Left renal pelvis (tissue), 4 donors: ENCODE results near the gene HDAC4. TPM values are rescaled to one million over a fixed set of nuclear protein-coding genes. Genes with fewer than 3 reads are reported as not detected.

ENCODE experiments used
- DNase-seq, 4 donors: peaks; one replicate each; pipeline ENCODE4 v3.0.0-alpha.2; 2013; ENCODE audit warnings: low read depth in 4 of 4, low spot score in 3 of 4
- polyA plus RNA-seq, 4 donors: library from polyadenylated mRNA; unstranded; fragments of 120-200 nt; gene quantifications; one replicate each; pipeline ENCODE4 v1.2.1, GENCODE V29; 2013; ENCODE audit not compliant: insufficient read length in 4 of 4

The HDAC4 gene
- polyA plus RNA-seq, 4 donors: 12.9 to 15.4 (median 14.4) TPM

DNA sequence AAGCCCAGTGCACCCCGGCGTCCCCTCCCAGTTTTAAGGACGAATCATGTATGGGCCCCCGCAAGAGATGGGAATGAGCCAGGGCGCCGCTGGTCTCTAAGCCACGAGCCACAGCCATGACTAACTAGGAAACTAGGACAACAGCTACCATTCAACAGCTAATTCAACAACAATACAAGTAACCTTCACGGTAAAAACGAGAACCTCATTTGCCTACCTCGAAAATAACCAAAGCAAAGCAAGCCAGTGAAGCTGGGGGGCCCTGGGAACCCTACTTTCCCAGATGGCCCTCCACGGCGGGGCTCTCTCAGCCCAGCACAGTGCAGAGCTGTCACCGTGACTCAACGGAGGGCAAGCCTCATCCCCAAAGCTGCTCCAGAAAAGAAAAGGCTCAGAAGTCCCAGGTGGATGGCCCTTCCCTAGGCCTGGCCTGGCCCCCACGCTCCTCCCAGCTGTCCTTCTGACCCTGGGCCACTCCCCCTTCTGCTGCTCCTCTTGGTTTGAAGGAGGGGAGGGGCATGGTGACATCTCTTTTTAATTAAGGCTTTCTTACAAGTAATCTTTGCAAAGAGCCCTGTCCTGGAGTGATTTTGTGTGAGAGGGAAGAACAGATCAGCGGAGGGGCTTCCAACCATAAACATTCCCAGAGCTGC lies 126.3 kb downstream of the HDAC4 start:
- DNase-seq: no peak

DNA sequence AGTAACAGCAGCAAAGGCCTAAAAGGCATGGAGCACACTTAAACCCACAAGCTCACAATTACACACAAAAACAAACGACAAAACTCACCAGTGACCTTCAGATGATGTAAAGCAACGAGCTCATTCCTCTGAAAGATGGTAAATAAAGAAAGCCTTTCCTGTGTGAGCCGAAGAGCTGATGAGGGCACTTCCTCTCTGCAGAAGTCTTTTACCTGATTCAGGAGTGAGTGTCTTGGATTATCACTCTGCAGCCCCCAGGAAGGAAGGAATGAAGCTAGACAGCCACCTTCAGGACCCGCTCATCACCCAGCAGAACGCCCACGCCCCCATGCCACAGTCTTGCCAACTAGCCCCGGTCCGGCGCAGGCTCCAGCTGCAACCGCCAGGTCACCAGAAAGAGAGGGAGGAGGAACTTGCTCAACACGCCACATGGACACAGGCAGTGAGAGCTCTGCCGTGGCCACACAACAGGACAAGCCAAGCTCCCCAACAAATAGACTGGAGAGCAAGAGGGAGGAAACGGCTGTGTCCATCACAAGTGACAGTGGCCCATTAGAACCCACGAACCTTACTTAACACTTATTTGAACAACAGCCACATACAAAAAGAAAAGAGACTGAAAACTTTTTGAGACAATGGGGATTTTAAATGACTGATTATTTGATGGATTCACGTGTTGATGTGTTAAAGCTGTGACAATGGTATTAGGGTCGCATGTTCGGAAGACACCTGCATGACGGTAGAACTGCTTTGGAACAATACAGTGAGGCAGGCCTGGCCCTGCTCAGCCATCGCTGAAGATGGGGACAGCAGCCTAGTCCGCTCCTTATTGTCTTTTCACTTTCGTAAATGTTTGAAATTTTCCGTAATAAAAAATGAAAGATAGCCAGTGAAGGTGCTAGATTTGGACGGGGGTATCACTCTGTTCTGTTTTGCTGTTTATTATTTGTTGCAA lies 127.3 kb downstream of the HDAC4 start:
- DNase-seq: no peak

DNA sequence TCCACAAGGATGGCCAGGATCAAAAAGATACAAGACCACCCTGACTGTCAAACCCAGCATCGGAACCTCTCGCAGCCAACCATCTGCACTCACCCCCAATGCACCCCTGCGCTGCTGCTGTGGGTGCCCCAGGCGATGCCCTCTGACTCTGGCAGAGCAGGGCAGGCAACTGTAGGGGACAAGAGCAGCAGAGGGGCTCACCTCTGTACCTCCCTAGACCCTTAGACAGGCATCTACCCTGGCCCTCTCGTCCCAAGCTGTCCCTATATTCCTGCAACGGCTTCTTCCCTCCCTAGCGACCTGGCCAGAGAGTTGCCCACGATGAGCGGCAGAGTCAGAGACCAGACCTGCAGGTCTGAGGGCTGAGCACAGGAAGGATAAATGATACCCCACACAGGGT lies 128.2 kb downstream of the HDAC4 start:
- DNase-seq: no peak

DNA sequence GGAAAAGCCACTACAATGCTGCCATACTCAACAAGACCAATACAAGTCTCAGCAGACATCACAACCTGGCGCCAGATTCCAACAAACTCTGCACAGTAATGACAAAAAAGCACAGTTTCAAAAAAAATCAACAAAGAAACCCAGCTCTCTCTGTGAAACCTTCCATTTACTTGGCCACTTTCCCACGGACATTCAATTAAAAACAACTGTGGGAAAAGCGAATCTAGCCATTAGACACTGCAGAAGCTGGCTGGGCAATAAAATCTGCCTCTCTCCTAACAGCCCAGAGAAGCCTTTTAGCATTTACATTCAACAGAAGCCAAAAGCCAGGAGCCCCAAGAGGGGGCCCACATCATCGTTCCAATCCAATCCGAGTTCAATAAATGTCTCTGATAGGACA lies 128.9 kb downstream of the HDAC4 start:
- no peak for DNase-seq

DNA sequence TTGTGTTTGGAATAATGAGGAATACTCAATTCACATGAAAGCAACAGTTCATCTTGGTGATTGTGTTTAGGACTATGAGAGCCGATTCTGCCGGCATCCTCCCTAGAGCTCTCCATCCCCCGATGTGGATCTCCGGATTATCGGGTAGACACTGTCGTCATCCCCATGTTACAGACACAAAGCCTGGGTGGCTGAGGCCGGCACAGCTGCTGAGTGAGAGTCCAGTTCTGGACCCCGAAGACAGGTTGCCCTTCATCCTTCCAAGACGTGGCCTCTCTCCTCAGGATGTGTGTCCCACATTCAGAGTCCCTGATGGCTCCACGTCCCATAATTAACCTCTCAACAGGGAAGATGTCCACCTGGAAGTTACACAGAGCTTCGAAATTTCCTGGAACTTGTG lies 129.3 kb downstream of the HDAC4 start:
- no peak for DNase-seq

DNA sequence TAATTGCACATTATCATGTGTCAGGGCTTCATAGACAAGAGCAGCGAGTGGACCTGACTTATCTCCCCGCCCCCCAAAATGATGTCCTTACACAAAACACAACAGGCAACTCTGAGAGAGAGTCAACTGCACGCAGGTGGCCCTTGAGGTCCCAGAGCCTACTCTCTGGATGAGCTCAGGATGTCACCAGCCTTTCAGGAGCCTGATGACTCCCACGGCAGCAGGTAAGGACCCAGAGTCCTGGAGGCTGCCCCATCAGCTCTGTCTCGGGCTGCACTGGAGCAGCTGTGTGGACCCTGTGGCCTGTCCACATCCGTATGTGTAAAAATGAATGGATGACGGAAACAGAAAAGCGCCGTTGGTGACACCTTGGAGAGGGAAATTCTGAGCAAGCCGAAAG lies 130.9 kb downstream of the HDAC4 start:
- DNase-seq: no peak

DNA sequence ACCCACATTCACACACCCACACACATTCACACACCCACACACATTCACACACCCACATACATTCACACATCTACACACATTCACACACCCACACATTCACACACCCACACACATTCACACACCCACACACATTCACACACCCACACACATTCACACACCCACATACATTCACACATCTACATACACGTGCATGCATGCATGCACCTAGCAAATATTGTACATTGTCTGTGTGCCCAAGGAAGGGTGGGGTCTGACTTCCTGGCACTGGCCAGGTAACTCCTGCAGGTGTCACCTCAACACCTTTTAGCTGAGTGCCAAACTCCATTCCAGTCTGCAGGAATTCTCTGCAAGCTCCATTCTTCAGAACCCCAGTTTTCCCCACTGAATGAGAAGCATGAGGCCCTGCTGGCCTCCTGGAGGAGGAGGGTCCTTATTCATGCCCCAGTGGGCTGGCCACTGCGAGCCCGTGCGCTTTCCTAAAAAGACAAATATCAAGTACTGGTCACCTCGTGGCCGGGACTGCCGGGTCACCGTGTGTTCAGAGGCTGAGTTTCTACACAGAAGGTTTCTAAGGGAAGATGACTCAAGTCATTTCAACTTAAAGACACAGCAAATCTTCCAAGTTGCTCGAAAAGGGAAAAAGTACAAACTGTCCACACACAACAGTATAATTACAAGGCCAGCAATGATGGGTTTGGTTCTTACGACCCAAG lies 131.5 kb downstream of the HDAC4 start:
- no peak for DNase-seq

DNA sequence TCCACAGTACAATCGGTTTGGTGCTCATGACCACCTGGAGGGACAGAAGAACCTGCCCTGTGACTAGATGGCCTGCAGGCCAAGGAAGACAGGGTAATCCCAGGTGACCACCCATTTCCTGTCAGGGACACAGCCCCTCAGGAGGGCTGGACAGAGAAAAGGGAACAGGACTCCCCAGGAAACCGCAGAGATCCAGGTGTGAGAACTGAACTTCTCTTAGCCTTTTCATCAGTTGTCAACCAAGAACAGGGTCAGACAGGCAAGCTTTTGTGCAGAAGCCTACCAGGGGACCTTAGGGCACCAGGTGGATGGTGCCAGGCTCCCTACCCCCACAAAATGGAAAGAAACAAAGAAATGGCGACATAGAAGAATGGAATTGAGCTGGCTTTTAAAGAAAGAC lies 132.3 kb downstream of the HDAC4 start:
- DNase-seq: no peak

DNA sequence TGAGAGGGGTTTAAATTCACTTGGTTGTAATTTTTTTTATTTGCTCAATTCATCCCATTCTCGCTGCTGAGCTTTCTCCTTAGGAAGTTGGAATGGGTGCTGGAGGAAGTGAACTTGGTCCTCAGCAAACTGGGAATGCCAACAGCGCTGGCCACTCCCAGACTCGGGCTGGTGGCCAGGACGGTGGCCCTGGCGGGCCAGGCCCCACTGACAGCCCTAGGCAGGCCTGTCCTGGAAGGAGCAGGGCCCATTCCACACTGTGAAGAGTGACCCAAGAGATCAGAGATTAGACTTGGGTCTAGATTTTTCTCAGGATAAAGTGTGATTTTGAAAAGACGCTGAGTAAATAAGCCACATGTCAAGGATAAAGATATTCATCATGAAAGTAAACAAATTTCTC lies 132.7 kb downstream of the HDAC4 start:
- DNase-seq: no peak

DNA sequence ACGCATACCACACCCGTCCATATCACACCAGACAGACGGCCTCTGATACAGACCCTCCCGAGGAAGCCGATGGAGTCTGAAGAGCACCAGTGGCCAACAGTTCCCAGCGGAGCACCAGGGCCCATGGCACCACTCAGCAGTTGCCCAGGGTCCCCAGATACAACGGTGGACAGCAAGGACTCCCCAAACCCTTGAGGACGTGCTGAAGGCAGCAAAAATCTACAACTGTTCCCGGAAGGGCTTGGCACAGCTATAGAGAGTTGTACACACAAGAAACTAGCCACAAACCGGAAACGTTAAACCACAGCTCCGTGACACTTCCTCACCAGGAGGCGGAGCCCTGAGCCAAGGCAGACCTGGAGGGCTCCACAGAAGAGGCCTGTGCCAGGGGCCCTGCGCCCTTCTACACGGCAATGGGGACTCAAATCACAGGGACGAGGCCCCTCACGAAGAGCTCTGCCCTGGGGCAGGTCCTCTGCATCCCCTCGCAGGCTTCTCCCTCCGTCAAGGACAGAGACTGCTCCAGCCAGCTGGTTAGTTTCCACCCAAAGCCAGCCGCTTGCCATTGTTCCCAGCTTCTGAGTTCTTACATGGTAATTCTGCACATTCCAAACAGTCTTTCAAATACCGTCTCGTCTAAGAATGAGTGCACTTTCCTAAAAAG lies 133.4 kb downstream of the HDAC4 start:
- no peak for DNase-seq

DNA sequence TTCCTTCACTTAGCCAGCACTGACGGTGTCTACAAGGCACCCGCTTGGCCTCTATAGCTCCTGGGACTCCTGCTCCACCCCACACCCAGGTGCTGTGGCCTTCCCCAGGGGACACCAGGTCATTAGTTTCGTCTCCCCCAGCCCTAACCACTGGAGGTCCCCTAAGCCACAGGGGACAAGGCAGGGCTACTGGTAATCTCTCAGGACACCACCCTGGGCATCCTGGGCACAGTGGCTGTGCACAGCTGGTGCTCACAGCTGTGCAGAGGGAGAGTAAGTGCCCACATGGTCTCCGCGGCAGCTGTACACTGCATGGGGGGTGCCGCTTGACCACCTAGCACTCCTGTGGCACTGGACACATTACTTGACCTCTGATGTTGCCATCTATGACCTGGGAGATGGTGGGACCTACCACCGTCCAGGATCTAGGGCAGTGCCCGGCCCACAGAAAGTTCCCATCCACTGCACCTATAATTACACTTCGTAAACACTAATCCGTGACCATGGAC lies 134.0 kb downstream of the HDAC4 start:
- no peak for DNase-seq

DNA sequence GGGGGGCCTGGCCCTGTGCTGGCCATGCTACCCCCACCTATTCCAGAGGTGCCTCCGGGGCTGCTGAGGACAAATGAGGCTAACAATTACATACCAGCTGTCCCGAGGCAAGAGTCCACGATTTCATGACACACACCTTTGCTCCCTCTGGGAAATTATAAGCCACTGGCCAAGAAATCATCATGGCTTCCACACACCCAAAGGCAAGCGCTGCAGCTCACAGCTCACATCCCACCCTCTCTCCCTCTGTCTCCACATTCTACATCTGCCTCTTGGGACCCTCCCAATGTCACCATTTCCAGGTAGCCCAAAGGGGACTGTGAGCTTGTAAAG lies 134.4 kb downstream of the HDAC4 start:
- no peak for DNase-seq

DNA sequence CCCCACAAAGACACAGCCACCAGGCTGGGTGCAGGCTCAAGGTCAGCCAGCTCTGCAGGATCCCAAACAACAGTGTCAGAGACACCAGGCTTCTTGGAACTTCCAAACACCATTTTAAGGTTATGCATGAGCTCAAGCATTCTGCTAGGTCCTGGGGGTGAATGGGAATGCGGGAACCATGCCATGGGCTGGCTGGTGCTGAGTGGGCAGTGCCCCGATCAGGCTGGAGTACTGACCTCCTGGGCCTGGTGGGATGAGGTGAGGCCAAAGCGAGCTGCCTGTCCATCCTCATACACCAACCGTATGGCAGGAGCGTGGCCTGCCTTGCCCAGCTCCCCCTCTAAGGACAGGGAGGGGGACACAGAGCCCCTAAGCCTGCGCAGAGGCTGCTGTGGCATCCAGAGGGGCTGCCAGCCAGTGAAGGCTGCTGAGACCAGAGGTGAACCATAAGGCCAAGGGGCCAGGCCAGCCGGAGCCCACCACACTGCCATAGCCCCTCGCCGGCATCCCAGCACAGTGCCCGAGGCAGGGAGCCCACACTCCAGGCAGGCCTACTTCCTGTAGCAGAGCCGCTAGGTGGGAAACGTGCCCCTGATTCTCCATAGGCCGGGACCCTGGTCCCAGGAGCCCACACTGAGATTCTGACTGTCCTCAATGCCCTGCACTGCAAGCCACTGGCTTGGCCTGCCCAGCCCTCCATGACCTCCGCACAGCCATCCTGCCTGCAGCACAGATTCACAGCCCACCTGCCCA lies 135.0 kb downstream of the HDAC4 start:
- no peak for DNase-seq

DNA sequence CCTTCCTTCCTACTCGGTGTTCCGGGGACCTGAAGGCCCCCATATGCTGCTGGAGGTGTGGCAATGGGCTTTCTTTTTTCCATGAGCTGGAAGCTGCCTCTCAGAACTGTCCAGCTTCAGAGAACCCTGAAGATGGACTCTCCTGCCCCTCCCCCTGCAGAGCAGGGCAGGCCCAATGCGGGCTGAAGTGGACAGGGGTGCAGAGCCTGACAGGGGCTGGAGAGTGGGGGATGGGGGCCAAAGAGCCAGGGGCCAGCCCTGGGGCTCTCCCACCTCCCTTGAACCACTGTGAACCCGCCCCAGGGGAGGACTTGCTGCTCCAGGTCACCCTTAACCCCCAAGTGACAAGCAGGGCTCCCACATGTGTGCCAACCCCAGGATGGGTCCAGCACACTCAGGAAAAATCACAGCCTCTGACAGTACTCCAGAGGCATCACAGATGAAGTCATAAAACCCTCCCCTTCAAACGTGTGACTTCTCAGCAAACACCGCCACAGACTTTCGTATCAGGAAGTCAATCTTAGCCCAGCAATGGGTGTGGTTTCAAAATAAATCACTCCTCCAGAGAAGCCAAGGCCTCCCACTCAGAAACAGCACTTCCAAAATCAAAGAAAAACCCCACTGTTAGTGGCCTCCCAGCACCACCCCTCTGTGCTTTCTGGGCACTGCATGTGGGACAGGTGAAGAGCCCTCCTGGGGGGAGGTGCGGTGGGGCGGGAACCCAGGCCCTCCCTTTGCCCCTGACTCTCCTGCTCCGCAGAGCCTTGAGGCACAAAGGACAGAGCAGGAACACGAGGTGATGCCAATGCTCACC lies 135.8 kb downstream of the HDAC4 start:
- no peak for DNase-seq

DNA sequence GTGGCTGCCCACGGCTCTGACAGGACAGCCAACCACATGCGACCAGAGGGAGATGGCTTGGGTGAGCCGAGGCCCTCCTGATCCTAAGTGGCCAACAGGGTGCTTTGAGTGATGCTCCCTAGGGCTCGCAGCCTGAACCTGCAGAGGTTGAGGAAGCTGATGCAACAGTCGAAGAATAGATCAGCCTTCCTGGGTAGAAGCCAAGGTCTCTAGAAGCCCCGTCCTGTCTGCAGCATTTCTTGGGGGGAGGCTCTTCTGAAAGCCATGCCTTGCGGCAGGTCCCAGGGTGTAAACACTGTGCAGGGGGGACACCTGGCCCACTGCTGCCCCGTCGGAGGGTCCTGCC lies 136.4 kb downstream of the HDAC4 start:
- DNase-seq: no peak

DNA sequence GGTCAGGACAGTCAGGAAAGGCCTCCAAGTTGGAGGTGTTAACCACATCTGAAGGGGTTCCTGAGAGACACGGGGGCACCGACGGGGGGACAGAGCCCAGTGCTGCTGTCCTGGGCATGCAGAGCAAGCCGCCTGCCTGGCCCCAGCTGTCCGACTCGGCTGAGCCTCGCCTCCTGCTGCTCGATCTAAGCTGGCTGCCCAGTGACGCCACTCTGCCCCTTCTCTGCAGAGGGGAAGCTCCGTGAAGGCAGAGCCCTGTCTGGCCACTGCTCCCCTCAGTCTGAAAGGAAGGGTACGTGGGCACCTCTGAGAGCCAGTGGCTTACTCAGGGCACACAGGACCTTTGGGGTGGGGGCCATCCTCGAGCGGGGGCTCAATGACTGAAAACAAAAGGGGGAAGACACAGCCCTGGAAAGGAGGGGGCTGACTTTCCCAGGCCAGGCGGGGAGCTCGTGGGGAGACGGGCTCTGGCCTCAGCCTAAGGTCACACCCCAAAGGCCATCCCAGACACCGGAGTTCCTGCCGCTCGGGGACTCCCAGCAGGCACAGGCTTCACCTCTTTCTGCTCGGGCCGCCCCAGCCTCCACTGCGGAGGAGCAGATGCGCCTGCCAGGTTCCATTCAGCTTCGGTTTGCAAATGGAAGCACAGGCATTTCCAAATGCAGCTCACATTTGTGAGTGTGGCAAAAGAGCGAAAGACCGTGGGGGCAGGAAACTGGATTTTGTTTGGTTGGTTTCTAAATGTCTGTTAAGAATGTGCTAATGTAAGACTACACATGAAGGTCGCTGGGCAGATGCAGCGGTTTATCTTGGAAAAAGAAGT lies 136.9 kb downstream of the HDAC4 start:
- DNase-seq: no peak

DNA sequence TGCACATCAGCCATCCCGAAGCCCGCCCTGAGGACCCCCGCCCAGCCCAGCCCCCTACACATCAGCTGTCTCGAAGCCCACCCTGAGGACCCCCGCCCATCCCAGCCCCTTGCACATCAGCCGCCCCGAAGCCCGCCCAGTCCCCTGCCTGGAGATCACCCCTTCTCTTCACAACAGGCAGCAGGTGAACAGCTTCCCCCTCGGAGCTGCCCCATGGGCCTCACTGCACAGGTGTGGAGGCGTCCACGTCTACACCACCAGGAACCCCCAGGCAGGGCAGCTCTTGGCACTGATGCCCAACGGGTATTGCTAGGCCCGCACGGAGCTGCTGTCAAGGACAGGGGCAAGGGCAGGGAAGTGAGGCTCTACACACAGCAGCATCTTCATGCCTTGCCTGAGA lies 137.6 kb downstream of the HDAC4 start:
- no peak for DNase-seq

DNA sequence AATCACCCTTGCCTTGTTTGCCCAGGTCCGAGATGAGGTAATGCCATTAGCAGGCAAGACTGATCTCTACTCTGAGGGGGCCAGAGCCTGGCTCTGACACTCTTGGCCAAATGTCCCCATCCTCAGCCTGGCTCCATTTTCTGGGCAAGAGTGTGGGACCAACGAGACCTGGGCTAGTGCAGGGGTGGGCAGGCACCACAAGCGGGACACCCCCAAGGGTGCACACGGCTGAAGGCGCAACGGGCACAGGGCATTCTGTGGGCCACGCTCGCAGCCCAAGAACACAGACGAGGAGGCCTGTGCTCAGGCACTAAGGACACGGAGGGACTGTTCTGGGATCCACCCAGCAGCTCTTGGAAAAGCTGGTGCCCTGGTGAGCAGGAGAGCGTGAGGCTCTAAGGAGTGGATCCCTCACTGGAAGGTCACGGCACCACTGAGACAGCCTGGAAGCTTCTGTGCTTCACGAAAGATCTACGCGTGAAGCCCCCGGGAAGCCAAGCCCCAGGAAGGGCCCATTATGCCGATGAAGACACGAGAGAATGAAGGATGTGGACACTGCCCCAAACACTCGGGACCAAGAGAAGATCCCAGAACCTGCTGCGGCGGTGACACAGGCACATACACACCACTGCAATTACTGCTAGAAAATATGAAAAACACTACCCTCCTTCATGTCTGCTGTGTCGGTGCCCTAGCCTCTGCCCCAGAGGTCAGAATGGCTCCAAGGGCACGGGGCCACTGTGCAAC lies 138.2 kb downstream of the HDAC4 start:
- DNase-seq: no peak
